Ovary (tissue), 3 donors: ENCODE data around the gene TTLL12.

Experiments used
- CTCF ChIP-seq, 3 donors: fragments of 450-650 bp in 2 of 3; fragments of 200-600 bp in 1 of 3; IDR thresholded peaks; one replicate each; pipeline versions ENCODE4 v1.5.1 to v1.8.0; 2016 to 2022; ENCODE audit warnings: antibody characterized with exemption in 3 of 3, mild to moderate bottlenecking in 1 of 3
- EP300 ChIP-seq: sonication (generic); formaldehyde crosslinking; IDR thresholded peaks from one replicate; pipeline ENCODE4 v1.6.1; 2017; ENCODE audit warnings: antibody characterized with exemption
- POLR2A ChIP-seq: fragments of 450-650 bp; IDR thresholded peaks from one replicate; pipeline ENCODE4 v1.6.1; 2017; ENCODE audit warnings: antibody characterized with exemption, mild to moderate bottlenecking, moderate library complexity
- donor health status: DM: no; HTN: no; CAD: no.

GRCh38 chr22:43116932-43117331 lies 70.0 kb downstream of the TTLL12 start:
- TF ChIP-seq EP300 (no peak), CTCF (IDR thresholded peaks at IDR 0.05) (no peak), POLR2A (no peak)
